T-helper 22 cell (primary cell): ENCODE data around the gene AKR7A3.

Source experiments
- DNase-seq: peaks from one replicate; pipeline ENCODE4 v3.0.0-alpha.2; 2020; ENCODE audit warnings: low read depth

AKR7A3 gene

GRCh38 chr1:19254416-19254815 is 34.2 kb downstream of the AKR7A3 start:
- DNase-seq, result no peak

GRCh38 chr1:19251305-19252196 is 37.0 kb downstream of the AKR7A3 start, which contains the start of the genes EMC1 and MRTO4:
Gene EMC1, minus strand, starts transcription at chr1:19251524. Its CDS starts 15 bp downstream, at chr1:19251509.
Gene MRTO4, plus strand, starts transcription at chr1:19251805. Its CDS starts 31 bp downstream, at chr1:19251836.
- DNase-seq, result peak; percentile 77

- DNase-seq, result no peak
Measured at GRCh38 chr1:19250629-19251304, 37.8 kb downstream of the AKR7A3 start.

- DNase-seq, result peak; percentile 25
Measured at GRCh38 chr1:19240673-19241538, 47.7 kb downstream of the AKR7A3 start.

GRCh38 chr1:19239876-19240275 is 48.7 kb downstream of the AKR7A3 start:
- no peak for DNase-seq

GRCh38 chr1:19234224-19234623 is 54.3 kb downstream of the AKR7A3 start:
- no peak for DNase-seq
